CD8-positive, alpha-beta memory T cell (primary cell): ENCODE data around the gene PCDHA13. TPM values are rescaled to one million over a fixed set of nuclear protein-coding genes. Genes with fewer than 3 reads are reported as not detected.

Experiments used
- CTCF ChIA-PET: fragments of 350-600 bp; sonication (Branson Sonifier 250); formaldehyde crosslinking; loops from one replicate; lab custom pipeline; 2021; ENCODE audit warnings: antibody characterized with exemption; lab: Charles Lee
- POLR2A ChIA-PET: fragments of 350-600 bp; sonication (Branson Sonifier 250); formaldehyde crosslinking; loops from one replicate; lab custom pipeline; 2021; ENCODE audit warnings: antibody characterized with exemption; lab: Charles Lee
- DNase-seq, 5 donors: peaks; one replicate each; pipeline versions ENCODE4 v3.0.0 to v3.0.0-alpha.2; 2020 to 2022; ENCODE audit warnings: mixed read lengths in 1 of 5
- H3K27ac ChIP-seq: one replicate; pipeline ENCODE4 v1.7.0; 2013; ENCODE audit warnings: low read depth, mild to moderate bottlenecking, low read length, moderate library complexity
- H3K27me3 ChIP-seq: 2 replicates; pipeline ENCODE4 v1.7.0; 2013; ENCODE audit warnings: low read length, mild to moderate bottlenecking; ENCODE audit not compliant: insufficient read depth, poor library complexity, severe bottlenecking
- H3K36me3 ChIP-seq: 2 replicates; pipeline ENCODE4 v1.7.0; 2013; ENCODE audit warnings: mild to moderate bottlenecking, low read length, moderate library complexity; ENCODE audit not compliant: insufficient read depth
- H3K4me1 ChIP-seq: 2 replicates; pipeline ENCODE4 v1.7.0; 2013; ENCODE audit warnings: mild to moderate bottlenecking, low read length, moderate library complexity; ENCODE audit not compliant: insufficient read depth
- H3K4me3 ChIP-seq: 2 replicates; pipeline ENCODE4 v1.7.0; 2013; ENCODE audit warnings: mild to moderate bottlenecking, low read length
- H3K9me3 ChIP-seq: 2 replicates; pipeline ENCODE4 v1.7.0; 2013; ENCODE audit warnings: mild to moderate bottlenecking, low read length
- H3K27ac Mint-ChIP-seq, 8 donors: one replicate each; pipeline ENCODE4 v1.8.0; 2020 to 2021; ENCODE audit warnings: mixed read lengths in 8 of 8, mild to moderate bottlenecking in 6 of 8, inconsistent platforms in 3 of 8, moderate library complexity in 3 of 8
- H3K27me3 Mint-ChIP-seq, 2 donors: one replicate each; pipeline ENCODE4 v1.8.0; 2020 to 2021; ENCODE audit warnings: mixed read lengths in 2 of 2, mild to moderate bottlenecking in 1 of 2, moderate library complexity in 1 of 2
- H3K36me3 Mint-ChIP-seq, 3 donors: one replicate each; pipeline ENCODE4 v1.8.0; 2020 to 2021; ENCODE audit warnings: mixed read lengths in 3 of 3, inconsistent platforms in 1 of 3, mild to moderate bottlenecking in 1 of 3
- H3K4me1 Mint-ChIP-seq, 3 donors: one replicate each; pipeline ENCODE4 v1.8.0; 2020 to 2021; ENCODE audit warnings: mixed read lengths in 3 of 3, inconsistent platforms in 1 of 3, mild to moderate bottlenecking in 1 of 3
- H3K4me3 Mint-ChIP-seq, 7 donors: one replicate each; pipeline ENCODE4 v1.8.0; 2020 to 2021; ENCODE audit warnings: mixed read lengths in 7 of 7, mild to moderate bottlenecking in 6 of 7, moderate library complexity in 4 of 7, inconsistent platforms in 2 of 7
- H3K9me3 Mint-ChIP-seq, 5 donors: one replicate each; pipeline ENCODE4 v1.8.0; 2020 to 2022; ENCODE audit warnings: mixed read lengths in 5 of 5, mild to moderate bottlenecking in 3 of 5, moderate library complexity in 2 of 5, inconsistent platforms in 1 of 5
- polyA plus RNA-seq: library from polyadenylated mRNA; unstranded; fragments of 300-500 nt; fragmentation: Illumina TruSeq; gene quantifications from one replicate; pipeline ENCODE4 v1.2.3, GENCODE V29; 2021
- total RNA-seq, 2 experiments: library from RNA; stranded (reverse); gene quantifications; one replicate each; pipeline ENCODE4 v1.2.3, GENCODE V29; 2021

PCDHA13 gene
- total and polyA plus RNA-seq, 3 experiments from 2014 or later: not detected

DNA sequence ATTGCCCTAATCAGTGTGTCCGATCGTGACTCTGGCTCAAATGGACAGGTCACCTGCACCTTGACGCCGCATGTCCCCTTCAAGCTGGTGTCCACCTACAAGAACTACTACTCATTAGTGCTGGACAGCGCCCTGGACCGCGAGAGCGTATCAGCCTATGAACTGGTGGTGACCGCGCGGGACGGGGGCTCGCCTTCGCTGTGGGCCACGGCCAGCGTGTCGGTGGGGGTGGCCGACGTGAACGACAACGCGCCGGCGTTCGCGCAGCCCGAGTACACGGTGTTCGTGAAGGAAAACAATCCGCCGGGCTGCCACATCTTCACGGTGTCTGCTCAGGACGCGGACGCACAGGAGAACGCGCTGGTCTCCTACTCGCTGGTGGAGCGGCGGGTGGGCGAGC lies 1.4 kb downstream of the PCDHA13 start:
- no peaks in the 10 kb centered on the region for H3K4me1 ChIP-seq

GRCh38 chr5:140883927-140884697 lies 2.2 kb downstream of the PCDHA13 start:
- Histone ChIP-seq H3K4me1 (no peaks in the 10 kb centered on the region), H3K36me3 (no peaks in the 10 kb centered on the region), H3K27me3 (no peaks in the 10 kb centered on the region), H3K27ac (no peak overlapping the region), H3K9me3 (no peaks in the 10 kb centered on the region), H3K4me3 (no peak overlapping the region)
- H3K36me3 Mint-ChIP-seq: no peaks in the 10 kb centered on the region
- no peak overlapping the region for H3K27ac Mint-ChIP-seq
- H3K4me3 Mint-ChIP-seq: no peak overlapping the region
- ChIA-PET CTCF (no interaction called here), POLR2A (no interaction called here)
- H3K27me3 Mint-ChIP-seq: peaks cover 27 to 31% of the 10 kb centered on the region in 2 donors
- no peaks in the 10 kb centered on the region for H3K4me1 Mint-ChIP-seq
- H3K9me3 Mint-ChIP-seq: peaks cover 20 to 35% (median 22%) of the 10 kb centered on the region in 5 donors
- DNase-seq: no peak

More for the DNA sequence above, 1.4 kb downstream of the PCDHA13 start:
- Histone ChIP-seq H3K4me3 (no peak overlapping the region), H3K36me3 (no peaks in the 10 kb centered on the region), H3K27ac (no peak overlapping the region), H3K27me3 (peaks cover 4% of the 10 kb centered on the region), H3K9me3 (no peaks in the 10 kb centered on the region)
- POLR2A ChIA-PET: no interaction called here
- Mint-ChIP-seq H3K4me3 (no peak overlapping the region), H3K27ac (no peak overlapping the region), H3K36me3 (no peaks in the 10 kb centered on the region), H3K4me1 (no peaks in the 10 kb centered on the region), H3K27me3 (peaks cover 30 to 36% of the 10 kb centered on the region in 2 donors), H3K9me3 (peaks cover 20 to 35% (median 24%) of the 10 kb centered on the region in 5 donors)
- CTCF ChIA-PET: no interaction called here
- DNase-seq: no peak

GRCh38 chr5:140916325-140916724 lies 34.4 kb downstream of the PCDHA13 start:
- no peaks in the 10 kb centered on the region for H3K27me3 ChIP-seq
- no peaks in the 10 kb centered on the region for H3K36me3 ChIP-seq
- ChIA-PET CTCF (no interaction called here), POLR2A (no interaction called here)
- no peaks in the 10 kb centered on the region for H3K9me3 ChIP-seq
- no peaks in the 10 kb centered on the region for H3K36me3 Mint-ChIP-seq
- no peaks in the 10 kb centered on the region for H3K4me1 Mint-ChIP-seq
- no peak overlapping the region for H3K4me3 Mint-ChIP-seq
- H3K4me1 ChIP-seq: no peaks in the 10 kb centered on the region
- no peak overlapping the region for H3K4me3 ChIP-seq
- no peak overlapping the region for H3K27ac Mint-ChIP-seq
- H3K27ac ChIP-seq: no peak overlapping the region
- H3K27me3 Mint-ChIP-seq: peaks cover 5 to 22% of the 10 kb centered on the region in 2 donors
- DNase-seq: no peak
- H3K9me3 Mint-ChIP-seq: peaks cover 4 to 24% (median 7%) of the 10 kb centered on the region in 5 donors

DNA sequence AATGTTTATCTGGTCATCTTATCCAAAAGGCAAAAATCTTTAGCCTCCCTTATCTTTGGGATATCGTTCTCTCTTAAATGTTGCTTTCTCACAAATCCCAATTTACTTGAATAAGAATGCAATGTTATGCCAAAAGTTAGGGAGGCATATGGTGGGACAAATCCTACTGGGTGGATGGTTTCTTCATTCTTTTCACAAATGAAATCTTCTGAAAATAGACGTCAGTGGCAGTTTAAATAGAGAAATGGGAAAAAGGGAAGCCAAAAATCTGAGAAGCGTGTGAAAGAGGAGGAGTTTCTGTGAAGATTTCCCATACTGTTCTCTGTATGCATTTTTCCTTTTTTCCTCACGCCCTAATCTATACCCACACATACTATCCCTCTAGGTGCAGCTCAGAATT lies 41.7 kb downstream of the PCDHA13 start:
- H3K4me3 Mint-ChIP-seq: no peak overlapping the region
- Histone ChIP-seq H3K36me3 (no peaks in the 10 kb centered on the region), H3K9me3 (no peaks in the 10 kb centered on the region), H3K27ac (no peak overlapping the region), H3K4me1 (no peaks in the 10 kb centered on the region), H3K4me3 (no peak overlapping the region), H3K27me3 (peaks cover 4% of the 10 kb centered on the region)
- CTCF ChIA-PET: no interaction called here
- H3K4me1 Mint-ChIP-seq: peaks cover 5 to 18% (median 7%) of the 10 kb centered on the region in 3 donors
- no peak overlapping the region for H3K27ac Mint-ChIP-seq
- POLR2A ChIA-PET: no interaction called here
- H3K36me3 Mint-ChIP-seq: peaks cover 0 to 1% (median 0%) of the 10 kb centered on the region in 3 donors
- peaks cover 0 to 8% (median 7%) of the 10 kb centered on the region in 5 donors for H3K9me3 Mint-ChIP-seq
- H3K27me3 Mint-ChIP-seq: peaks cover 33 to 67% of the 10 kb centered on the region in 2 donors
- no peak for DNase-seq

- Histone ChIP-seq H3K9me3 (no peaks in the 10 kb centered on the region), H3K36me3 (no peaks in the 10 kb centered on the region), H3K4me3 (no peak within 1 kb of the TSS), H3K4me1 (no peaks in the 10 kb centered on the region), H3K27ac (no peak within 1 kb of the TSS), H3K27me3 (peaks cover 4% of the 10 kb centered on the region)
- H3K27me3 Mint-ChIP-seq: peaks cover 42 to 71% of the 10 kb centered on the region in 2 donors
- H3K36me3 Mint-ChIP-seq: peaks cover 0 to 6% (median 0%) of the 10 kb centered on the region in 3 donors
- no peak for DNase-seq
- peak within 1 kb of the TSS in 1 of 8 donors; percentile 39 for H3K27ac Mint-ChIP-seq
- CTCF ChIA-PET: no interaction called here
- peaks cover 0 to 9% (median 6%) of the 10 kb centered on the region in 5 donors for H3K9me3 Mint-ChIP-seq
- POLR2A ChIA-PET: no interaction called here
- peak within 1 kb of the TSS in 6 of 7 donors; percentile 29 to 76 (median 62) for H3K4me3 Mint-ChIP-seq
- H3K4me1 Mint-ChIP-seq: peaks cover 5 to 18% (median 7%) of the 10 kb centered on the region in 3 donors
Observed at GRCh38 chr5:140925806-140926442, 44.0 kb downstream of the PCDHA13 start, which contains the start of gene PCDHAC1. PCDHAC1 (plus strand) TSS chr5:140926299; CDS start chr5:140926893, 594 bp downstream.

- H3K4me1 ChIP-seq: no peaks in the 10 kb centered on the region
- Mint-ChIP-seq H3K27ac (peak overlapping the region in 1 of 8 donors; percentile 39), H3K9me3 (peaks cover 0 to 9% (median 6%) of the 10 kb centered on the region in 5 donors), H3K4me1 (peaks cover 5 to 18% (median 7%) of the 10 kb centered on the region in 3 donors), H3K36me3 (peaks cover 0 to 6% (median 0%) of the 10 kb centered on the region in 3 donors), H3K27me3 (peaks cover 42 to 71% of the 10 kb centered on the region in 2 donors), H3K4me3 (peak overlapping the region in 6 of 7 donors; percentile 29 to 76 (median 62))
- H3K9me3 ChIP-seq: no peaks in the 10 kb centered on the region
- H3K36me3 ChIP-seq: no peaks in the 10 kb centered on the region
- H3K27ac ChIP-seq: no peak overlapping the region
- POLR2A ChIA-PET: no interaction called here
- CTCF ChIA-PET: no interaction called here
- no peak overlapping the region for H3K4me3 ChIP-seq
- DNase-seq: no peak
- H3K27me3 ChIP-seq: peaks cover 4% of the 10 kb centered on the region
Observed at GRCh38 chr5:140926443-140927227, 44.7 kb downstream of the PCDHA13 start.

- H3K27ac Mint-ChIP-seq: peak overlapping the region in 1 of 8 donors; percentile 39
- POLR2A ChIA-PET: no interaction called here
- peaks cover 0 to 9% (median 6%) of the 10 kb centered on the region in 5 donors for H3K9me3 Mint-ChIP-seq
- H3K4me3 ChIP-seq: no peak overlapping the region
- H3K4me1 ChIP-seq: no peaks in the 10 kb centered on the region
- DNase-seq: no peak
- no peaks in the 10 kb centered on the region for H3K36me3 ChIP-seq
- peaks cover 4% of the 10 kb centered on the region for H3K27me3 ChIP-seq
- H3K9me3 ChIP-seq: no peaks in the 10 kb centered on the region
- H3K27me3 Mint-ChIP-seq: peaks cover 42 to 67% of the 10 kb centered on the region in 2 donors
- peak overlapping the region in 6 of 7 donors; percentile 29 to 76 (median 62) for H3K4me3 Mint-ChIP-seq
- H3K36me3 Mint-ChIP-seq: peaks cover 0 to 6% (median 0%) of the 10 kb centered on the region in 3 donors
- CTCF ChIA-PET: no interaction called here
- peaks cover 5 to 18% (median 7%) of the 10 kb centered on the region in 3 donors for H3K4me1 Mint-ChIP-seq
- no peak overlapping the region for H3K27ac ChIP-seq
Observed at GRCh38 chr5:140927228-140927573, 45.3 kb downstream of the PCDHA13 start.
